Mucosa of descending colon (tissue), 3 donors: ENCODE results near the gene ANKZF1. TPM values are rescaled to one million over a fixed set of nuclear protein-coding genes. Genes with fewer than 3 reads are reported as not detected.
"Not testable (repeated sequence)": the region's sequence is repeated elsewhere in the genome, so short reads cannot be mapped to it uniquely, and the experiment has no call there.

ENCODE experiments used
- ATAC-seq: fragments of 200-7000 bp; cut with Tn5 transposase; one replicate; pipeline ENCODE4 v1.9.1; 2020; ENCODE audit warnings: mild to moderate bottlenecking, moderate library complexity
- DNase-seq, 3 donors: peaks; one replicate each; pipeline ENCODE4 v3.0.0-alpha.2; 2020
- H3K36me3 ChIP-seq: fragments of 200-600 bp; one replicate; pipeline ENCODE4 v1.8.0; 2021; ENCODE audit warnings: low read depth, mild to moderate bottlenecking
- H3K4me1 ChIP-seq: fragments of 200-600 bp; one replicate; pipeline ENCODE4 v1.8.0; 2021; ENCODE audit warnings: low read depth, mild to moderate bottlenecking
- H3K4me3 ChIP-seq: fragments of 200-600 bp; one replicate; pipeline ENCODE4 v1.8.0; 2021; ENCODE audit warnings: mild to moderate bottlenecking
- H3K9me3 ChIP-seq: fragments of 200-600 bp; one replicate; pipeline ENCODE4 v1.8.0; 2021; ENCODE audit warnings: mild to moderate bottlenecking
- intact Hi-C, 2 donors: fragments of 100-400 bp; cut with DNase I in 1 of 2; cut with micrococcal nuclease in 1 of 2; formaldehyde crosslinking; loops; one replicate each; pipeline versions ENCODE4 v1.11.0 to v1.11.1; 2022; cut with DNase I, micrococcal nuclease
- total RNA-seq, 3 donors: library from RNA; stranded (reverse); fragmentation: NEBNext Ultra II Directional in 2 of 3; extraction: Animal tissue kit (Norgen Biotek cat#: 25700) in 2 of 3; gene quantifications; one replicate each; pipeline versions ENCODE4 v1.2.1 to v1.2.4, GENCODE V29; 2021 to 2023
- TF ChIP-seq, protein P1 (sequence below): fragments of 200-600 bp; IDR thresholded peaks from one replicate; pipeline ENCODE4 v1.8.0; 2022; ENCODE audit warnings: antibody characterized with exemption, mild to moderate bottlenecking
- donor health status: DM: no; HTN: no; CAD: no; lungs with moderate emphysema.
- donor health status: DM: no; HTN: no; CAD: no.
- donor health status: DM: no; HTN: yes; CAD: no.

ANKZF1 gene
- total RNA-seq, 3 donors from 2014 or later = 38.6 to 65.2 (median 47.1) TPM

GRCh38 chr2:219252570-219252899 is 22.9 kb downstream of the ANKZF1 start:
- no peaks in the 10 kb centered on the region for H3K9me3 ChIP-seq
- TF ChIP-seq, protein P1, sequence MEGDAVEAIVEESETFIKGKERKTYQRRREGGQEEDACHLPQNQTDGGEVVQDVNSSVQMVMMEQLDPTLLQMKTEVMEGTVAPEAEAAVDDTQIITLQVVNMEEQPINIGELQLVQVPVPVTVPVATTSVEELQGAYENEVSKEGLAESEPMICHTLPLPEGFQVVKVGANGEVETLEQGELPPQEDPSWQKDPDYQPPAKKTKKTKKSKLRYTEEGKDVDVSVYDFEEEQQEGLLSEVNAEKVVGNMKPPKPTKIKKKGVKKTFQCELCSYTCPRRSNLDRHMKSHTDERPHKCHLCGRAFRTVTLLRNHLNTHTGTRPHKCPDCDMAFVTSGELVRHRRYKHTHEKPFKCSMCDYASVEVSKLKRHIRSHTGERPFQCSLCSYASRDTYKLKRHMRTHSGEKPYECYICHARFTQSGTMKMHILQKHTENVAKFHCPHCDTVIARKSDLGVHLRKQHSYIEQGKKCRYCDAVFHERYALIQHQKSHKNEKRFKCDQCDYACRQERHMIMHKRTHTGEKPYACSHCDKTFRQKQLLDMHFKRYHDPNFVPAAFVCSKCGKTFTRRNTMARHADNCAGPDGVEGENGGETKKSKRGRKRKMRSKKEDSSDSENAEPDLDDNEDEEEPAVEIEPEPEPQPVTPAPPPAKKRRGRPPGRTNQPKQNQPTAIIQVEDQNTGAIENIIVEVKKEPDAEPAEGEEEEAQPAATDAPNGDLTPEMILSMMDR = no peak
- intact Hi-C loops = no loop called here
- H3K4me1 ChIP-seq = peaks cover 52% of the 10 kb centered on the region
- no peaks in the 10 kb centered on the region for H3K36me3 ChIP-seq
- H3K4me3 ChIP-seq = peak overlapping the region; percentile 44
- ATAC-seq = no peak
- DNase-seq = peak in 1 of 3 donors; percentile 65

DNA sequence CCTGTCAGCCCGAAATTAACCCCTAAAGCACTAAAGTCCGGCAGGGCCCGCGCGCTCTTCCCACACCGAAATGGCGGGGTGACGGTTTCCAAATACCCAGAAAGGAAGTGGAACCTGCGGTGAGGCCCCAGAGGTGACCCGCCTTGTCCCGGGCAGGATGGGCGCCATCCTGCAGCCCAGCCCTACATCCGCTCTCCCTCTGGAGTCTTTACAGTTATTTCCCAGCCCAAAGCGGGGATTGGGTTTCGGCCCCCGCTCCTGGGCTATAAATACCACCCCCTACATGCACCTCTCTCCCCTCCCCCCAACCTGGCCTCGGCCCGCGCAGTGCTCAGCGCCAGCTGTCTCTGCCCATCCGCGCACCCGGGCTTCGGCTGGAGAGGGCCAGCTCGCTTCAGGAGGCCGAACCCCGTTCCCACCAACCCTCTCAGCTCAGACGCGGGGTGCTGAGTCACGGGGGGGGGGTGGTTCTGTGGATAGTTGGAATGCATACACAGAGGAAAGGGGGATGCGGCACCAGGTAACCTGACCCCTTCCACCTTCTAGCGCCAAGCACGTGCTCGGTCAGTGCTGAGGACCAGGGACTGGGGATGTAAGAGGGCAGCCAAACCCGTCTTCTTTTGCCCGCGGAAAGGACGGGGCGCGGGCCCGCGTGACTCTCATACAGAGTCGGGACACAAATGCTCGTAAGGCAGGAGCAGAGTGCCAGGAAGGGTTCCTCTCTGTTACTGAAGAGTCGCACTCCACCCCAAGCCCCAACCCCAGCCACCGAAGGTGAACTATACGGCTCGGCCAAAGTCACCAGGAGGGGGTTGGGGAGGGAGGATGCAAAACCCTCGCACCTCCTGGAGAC is 23.5 kb downstream of the ANKZF1 start, which contains the start of gene TUBA4B:
Gene TUBA4B (plus strand): TSS at position 344 of the 853 bp plus-strand sequence. CDS start 165 bp downstream, at position 509.
- intact Hi-C loops = no loop called here
- Histone ChIP-seq H3K36me3 (no peaks in the 10 kb centered on the region), H3K4me1 (peaks cover 46% of the 10 kb centered on the region), H3K4me3 (peak within 1 kb of the TSS; percentile 44), H3K9me3 (no peaks in the 10 kb centered on the region)
- DNase-seq = peak; percentile 52 to 81 (median 70)
- TF ChIP-seq, protein P1 = no peak
- ATAC-seq = peak; percentile 6

DNA sequence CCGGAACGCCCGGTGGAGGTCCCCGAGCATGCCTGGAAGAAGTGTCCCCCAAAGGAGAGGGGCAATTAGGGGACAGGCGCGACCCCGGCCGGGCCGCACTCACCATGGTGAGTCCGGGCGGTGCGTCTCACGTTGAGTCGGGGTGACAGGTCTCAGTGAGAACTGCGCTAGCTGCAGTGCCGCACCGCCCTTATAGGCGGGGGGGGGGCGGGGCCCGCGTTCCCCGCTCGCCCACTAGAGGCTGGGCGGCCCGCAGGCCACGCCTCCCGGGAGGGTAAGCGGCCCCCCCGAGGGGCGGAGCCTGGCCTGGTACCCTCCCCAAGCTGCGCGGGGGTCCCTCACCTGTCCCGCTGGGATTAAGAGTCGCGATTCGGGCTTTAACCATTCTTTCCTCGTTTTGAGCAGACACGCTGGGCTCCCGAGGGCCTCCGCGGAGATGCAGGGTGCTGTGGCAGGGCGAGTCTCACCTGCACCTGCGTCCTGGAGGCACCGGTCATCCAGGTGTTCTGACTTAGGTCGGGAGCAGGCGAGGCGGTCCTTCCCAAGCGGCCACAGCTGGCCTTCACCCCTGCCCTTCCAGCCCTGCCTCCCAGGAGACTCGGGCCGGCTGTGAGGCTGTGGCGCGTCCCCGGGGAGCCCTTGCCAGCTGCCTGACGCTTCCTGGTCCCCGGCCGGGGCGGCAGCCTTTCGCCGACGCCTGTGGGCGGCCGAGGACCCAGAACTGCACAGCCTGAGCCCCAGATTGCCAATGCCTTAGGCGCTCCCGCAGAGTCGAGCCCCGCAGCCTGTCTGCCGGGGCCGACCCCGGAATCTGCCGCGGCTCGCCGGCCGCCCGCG is 24.4 kb downstream of the ANKZF1 start, which contains the start of gene TUBA4A:
Gene TUBA4A (minus strand): TSS at position 166 of the 837 bp plus-strand sequence. CDS start 60 bp downstream, at position 106.
- TF ChIP-seq, protein P1 = no peak
- intact Hi-C loops = no loop called here
- peak; percentile 94 to 95 (median 95) for DNase-seq
- Histone ChIP-seq H3K4me1 (peaks cover 37% of the 10 kb centered on the region), H3K4me3 (peak within 1 kb of the TSS; percentile 44), H3K36me3 (no peaks in the 10 kb centered on the region), H3K9me3 (no peaks in the 10 kb centered on the region)
- ATAC-seq = peak; percentile 83

GRCh38 chr2:219254590-219255201 is 25.1 kb downstream of the ANKZF1 start:
- TF ChIP-seq, protein P1 = no peak
- Histone ChIP-seq H3K36me3 (no peaks in the 10 kb centered on the region), H3K9me3 (no peaks in the 10 kb centered on the region), H3K4me1 (peaks cover 30% of the 10 kb centered on the region), H3K4me3 (peak overlapping the region; percentile 44)
- DNase-seq (no peak), ATAC-seq (peak; percentile 2)
- intact Hi-C loops = no loop called here

DNA sequence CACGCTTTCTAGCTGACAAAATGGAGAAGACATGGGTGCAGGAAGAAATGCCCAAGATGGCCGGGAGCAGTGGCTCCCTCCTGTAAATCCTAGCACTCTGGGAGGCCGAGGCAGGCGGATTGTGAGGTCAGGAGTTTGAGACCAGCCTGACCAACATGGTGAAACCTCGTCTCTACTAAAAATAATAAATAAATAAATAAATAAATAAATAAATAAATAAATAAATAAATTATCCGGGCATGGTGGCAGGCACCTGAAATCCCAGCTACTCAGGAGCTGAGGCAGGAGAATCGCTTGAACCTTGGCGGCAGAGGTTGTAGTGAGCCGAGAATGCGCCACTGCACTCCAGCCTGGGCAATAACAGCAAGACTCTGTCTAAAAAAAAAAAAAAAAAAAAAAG is 29.3 kb downstream of the ANKZF1 start:
- DNase-seq, H3K4me1 ChIP-seq, H3K36me3 ChIP-seq, intact Hi-C loops, H3K9me3 ChIP-seq, ATAC-seq, H3K4me3 ChIP-seq: not testable (repeated sequence)
